Fibroblast of villous mesenchyme (primary cell): Measurements from ENCODE around the gene NISCH. TPM values are rescaled to one million over a fixed set of nuclear protein-coding genes. Genes with fewer than 3 reads are reported as not detected.

Experiments used
- DNase-seq: peaks from one replicate; pipeline ENCODE4 v3.0.0-alpha.2; 2010; ENCODE audit warnings: low read depth
- H3K4me3 ChIP-seq: 2 replicates; pipeline ENCODE4 v1.5.1; 2011; ENCODE audit warnings: low read depth, mild to moderate bottlenecking, low read length
- CTCF ChIP-seq: IDR thresholded peaks from 2 replicates; pipeline ENCODE4 v1.5.1; 2012; ENCODE audit warnings: low read depth, mild to moderate bottlenecking, low read length; ENCODE audit not compliant: insufficient read depth
- total RNA-seq: library from RNA; depleted of rRNA; stranded (reverse); fragments of >200 nt; gene quantifications from 2 replicates; pipeline ENCODE4 v1.2.3, GENCODE V29; 2012

NISCH gene
- total RNA-seq, 1 donor = 82.5 TPM

DNA sequence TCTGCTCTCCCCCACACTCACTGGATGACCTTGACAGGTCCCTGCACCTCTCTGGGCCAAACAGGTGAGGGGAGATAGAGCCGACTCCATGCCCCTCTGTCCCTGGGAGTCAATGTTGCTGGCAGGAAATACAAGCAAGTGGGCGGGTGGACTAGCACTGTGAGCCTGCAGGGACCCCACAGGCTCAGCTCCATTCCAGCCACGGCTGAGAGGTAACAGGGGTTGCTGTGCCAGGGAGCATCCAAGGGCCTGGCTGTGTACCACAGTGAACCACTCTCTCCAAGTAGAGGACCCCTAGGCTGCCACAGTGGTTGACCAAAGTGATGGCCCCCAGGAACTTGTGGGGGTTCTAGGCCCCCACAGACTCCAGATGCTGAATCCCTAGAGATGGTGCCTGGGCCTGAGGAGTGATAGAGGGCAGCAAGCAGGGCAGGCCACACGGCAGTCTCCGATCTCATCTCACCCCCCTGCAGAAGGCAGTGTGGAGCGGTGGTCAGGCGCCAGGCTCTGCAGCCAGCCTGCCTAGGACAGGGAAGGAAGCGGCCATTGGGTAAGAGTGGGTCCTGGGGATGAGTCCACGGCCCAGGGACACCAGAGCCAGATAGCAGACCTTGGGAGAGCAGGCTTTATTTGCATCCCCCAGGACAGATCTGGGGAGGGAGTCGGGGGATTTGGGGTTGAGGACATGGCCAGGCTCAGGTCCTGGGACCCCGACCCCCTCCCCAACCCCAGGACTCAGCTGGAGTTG is 4.7 kb upstream of the NISCH start:
- H3K4me3 ChIP-seq = no peak overlapping the region
- no peak for TF ChIP-seq CTCF
- no peak for DNase-seq

DNA sequence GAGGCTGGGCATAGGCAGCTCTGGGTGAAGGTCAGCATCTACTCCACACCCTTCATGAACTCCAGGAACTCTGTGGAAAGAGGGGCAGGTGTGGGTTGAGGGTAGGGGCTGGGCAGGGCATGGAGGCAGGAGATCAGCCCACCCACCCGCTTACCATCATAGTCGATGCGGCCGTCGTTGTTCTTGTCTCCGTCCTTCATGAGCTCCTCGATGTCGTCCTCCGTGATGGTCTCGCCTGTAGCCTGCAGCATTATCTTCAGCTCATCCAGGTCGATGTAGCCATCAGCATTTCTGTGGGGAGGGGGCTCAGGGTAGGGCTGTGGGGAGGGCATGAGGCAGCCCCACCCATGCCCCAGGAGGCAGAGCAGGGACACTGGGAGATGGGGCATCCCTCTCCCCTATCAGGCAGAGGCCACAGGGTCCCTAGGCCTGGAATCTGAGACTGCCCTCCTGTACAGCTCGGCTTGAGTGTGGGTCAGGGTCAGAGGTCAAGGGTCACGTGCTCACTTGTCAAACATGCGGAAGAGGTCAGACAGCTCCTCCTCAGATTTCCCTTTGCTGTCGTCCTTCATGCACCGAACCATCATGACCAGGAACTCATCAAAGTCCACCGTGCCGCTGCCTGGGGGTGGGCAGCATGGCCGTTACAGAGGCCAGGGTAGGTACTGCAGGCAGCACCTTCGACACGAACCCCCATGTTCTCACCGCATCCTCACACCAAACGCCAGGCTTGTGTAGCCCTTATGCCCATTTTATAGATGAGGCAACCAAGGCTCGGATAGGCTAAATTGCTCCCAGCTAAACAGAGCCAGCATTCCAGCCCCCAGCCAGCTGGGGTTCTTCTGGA is 3.9 kb upstream of the NISCH start:
- DNase-seq = no peak
- TF ChIP-seq CTCF = no peak
- no peak overlapping the region for H3K4me3 ChIP-seq

GRCh38 chr3:52452126-52452525 is 3.3 kb upstream of the NISCH start:
- H3K4me3 ChIP-seq = no peak overlapping the region
- no peak for TF ChIP-seq CTCF
- no peak for DNase-seq

GRCh38 chr3:52452570-52453221 is 2.7 kb upstream of the NISCH start:
- DNase-seq = no peak
- TF ChIP-seq CTCF = no peak
- no peak overlapping the region for H3K4me3 ChIP-seq

DNA sequence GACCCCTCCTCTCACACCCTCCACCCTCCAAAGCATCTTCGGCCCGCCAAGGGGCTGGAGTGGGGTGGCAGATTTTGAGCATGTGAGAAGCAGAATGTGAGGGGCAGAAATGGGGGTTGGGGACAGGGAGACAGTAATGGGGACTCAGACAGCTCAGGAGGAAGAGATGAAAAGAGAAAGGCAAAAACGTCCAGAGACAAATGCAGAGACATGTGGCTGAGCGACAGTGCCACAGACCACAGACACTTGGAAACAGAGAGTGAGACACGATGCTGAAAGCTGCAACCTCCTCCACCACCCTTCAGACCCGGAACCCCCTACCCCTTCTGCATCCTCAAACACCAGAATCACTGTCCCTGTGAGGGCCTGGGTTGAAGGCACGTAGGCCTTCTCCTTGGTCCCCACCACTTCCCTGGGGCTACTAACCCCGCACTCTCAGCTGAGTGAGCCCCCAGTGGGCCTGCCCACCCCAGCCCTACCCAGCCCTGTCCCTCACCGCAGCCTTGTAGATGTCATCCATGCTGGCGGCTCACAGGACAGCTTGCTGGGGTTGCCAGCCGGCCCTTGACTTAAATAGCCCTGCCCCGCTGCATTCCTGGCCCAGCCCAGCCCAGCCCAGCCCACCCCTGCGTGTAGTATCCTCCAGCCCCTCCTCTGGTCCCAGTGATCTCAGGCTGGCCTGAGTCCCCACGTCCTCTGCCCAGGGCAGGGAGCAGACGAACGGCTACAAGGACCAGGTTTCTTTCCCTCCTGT is 1.7 kb upstream of the NISCH start, which contains the start of gene TNNC1:
TNNC1 (minus strand) TSS at position 546 of the 754 bp plus-strand sequence; CDS start at position 520, 26 bp downstream.
- no peak within 1 kb of the TSS for H3K4me3 ChIP-seq
- TF ChIP-seq CTCF = no peak
- DNase-seq = no peak

DNA sequence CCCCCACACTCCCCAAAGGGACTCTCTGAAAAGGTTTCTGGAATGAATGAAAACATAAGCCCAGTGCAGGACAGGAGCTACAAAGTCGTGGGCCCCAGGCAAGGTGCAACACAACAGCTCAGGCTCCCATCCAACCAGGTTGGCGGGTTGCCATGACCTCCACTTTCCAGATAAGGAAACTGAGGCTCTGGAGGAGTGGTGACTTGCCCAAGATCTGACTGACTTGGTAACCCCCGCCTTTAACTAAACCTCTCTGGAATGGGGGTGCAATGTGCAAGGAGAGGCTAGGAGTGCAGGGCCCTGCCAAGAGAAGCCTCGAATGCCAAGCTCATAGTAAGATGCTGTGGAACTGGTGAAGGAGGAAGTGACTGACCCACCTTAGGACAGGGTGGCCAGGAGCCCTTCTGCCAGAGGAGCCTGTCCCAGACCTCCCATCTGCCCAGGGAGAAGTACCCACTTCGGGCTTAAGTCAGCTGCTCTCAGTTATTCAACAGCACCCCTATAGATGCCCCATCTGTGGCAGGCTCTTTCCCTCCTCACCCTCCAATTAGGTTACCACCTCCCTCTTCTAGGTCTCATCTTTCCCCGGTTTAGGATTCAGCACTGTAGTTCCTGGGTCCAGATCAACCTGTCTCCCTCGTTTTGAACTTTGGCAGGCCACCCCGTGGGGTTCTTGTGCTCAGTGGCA is 1.0 kb upstream of the NISCH start:
- no peak for TF ChIP-seq CTCF
- DNase-seq = no peak
- no peak overlapping the region for H3K4me3 ChIP-seq
